ENCODE results near the gene MAGI1.

GRCh38 chr3:65948841-65949573 is 89.7 kb downstream of the MAGI1 start:
- TF ChIP-seq CTCF (IDR thresholded peaks at IDR 0.05) (no peak), POLR2A (IDR thresholded peaks at IDR 0.05) (no peak), POLR2AphosphoS5 (IDR thresholded peaks at IDR 0.05) (no peak)

Data from breast epithelium (tissue), 3 donors.